ENCODE data around the gene TTC38. TPM values are rescaled to one million over a fixed set of nuclear protein-coding genes. Genes with fewer than 3 reads are reported as not detected.

The TTC38 gene
- total RNA-seq, 1 donor from 2014 or later: 25.4 TPM

DNA sequence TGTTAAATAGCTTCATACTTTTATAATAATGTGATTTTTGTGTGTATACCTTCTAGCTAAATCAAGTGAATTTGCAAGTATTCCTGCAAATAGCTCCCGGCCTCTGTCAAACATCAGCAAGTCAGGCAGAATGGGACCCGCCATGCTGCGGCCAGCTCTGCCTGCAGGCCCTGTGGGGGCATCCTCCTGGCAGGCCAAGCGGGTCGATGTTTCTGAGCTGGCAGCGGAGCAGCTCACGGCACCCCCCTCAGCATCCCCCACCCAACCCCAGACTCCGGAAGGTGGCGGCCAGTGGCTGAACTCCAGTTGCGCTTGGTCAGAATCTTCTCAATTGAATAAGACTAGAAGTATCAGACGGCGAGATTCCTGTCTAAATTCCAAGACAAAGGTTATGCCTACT lies 48.2 kb downstream of the TTC38 start:
- H3K4me3 ChIP-seq: no peak overlapping the region
- no peaks in the 10 kb centered on the region for H3K27me3 ChIP-seq (ENCODE audit: low read depth)
- no peak for DNase-seq
- no peaks in the 10 kb centered on the region for H3K4me1 ChIP-seq
- H3K36me3 ChIP-seq: no peaks in the 10 kb centered on the region
- H3K9me3 ChIP-seq (replicated peaks): no peaks in the 10 kb centered on the region
- intact Hi-C loops (cut with micrococcal nuclease): loop anchor here (10.0 kb wide), 1 partner anchor 331 kb away; no protein-coding TSS in a partner anchor
- H3K27ac ChIP-seq (replicated peaks): no peak overlapping the region
- TF ChIP-seq, protein P1, sequence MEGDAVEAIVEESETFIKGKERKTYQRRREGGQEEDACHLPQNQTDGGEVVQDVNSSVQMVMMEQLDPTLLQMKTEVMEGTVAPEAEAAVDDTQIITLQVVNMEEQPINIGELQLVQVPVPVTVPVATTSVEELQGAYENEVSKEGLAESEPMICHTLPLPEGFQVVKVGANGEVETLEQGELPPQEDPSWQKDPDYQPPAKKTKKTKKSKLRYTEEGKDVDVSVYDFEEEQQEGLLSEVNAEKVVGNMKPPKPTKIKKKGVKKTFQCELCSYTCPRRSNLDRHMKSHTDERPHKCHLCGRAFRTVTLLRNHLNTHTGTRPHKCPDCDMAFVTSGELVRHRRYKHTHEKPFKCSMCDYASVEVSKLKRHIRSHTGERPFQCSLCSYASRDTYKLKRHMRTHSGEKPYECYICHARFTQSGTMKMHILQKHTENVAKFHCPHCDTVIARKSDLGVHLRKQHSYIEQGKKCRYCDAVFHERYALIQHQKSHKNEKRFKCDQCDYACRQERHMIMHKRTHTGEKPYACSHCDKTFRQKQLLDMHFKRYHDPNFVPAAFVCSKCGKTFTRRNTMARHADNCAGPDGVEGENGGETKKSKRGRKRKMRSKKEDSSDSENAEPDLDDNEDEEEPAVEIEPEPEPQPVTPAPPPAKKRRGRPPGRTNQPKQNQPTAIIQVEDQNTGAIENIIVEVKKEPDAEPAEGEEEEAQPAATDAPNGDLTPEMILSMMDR (IDR thresholded peaks at IDR 0.05; ENCODE audit: borderline replicate concordance): no peak

DNA sequence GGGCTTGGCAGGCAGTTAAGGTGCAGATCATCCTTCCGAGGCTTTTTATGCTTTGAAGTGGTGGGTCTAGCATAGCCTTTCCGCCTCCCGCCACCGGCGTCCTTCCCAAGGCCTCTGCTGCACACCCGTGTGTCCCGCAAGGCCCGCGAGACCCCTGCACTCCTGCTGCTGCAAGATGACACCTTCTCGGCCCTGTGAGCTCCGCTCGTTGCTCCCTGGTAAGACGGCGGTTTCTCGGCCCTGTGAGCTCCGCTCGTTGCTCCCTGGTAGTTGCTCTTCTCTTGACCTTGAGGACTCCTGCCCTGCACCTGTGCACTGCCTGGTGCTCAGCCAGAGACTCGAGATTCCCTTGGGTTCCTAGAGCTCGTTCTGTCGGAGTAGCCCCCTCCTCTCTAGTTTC lies 49.8 kb downstream of the TTC38 start:
- Histone ChIP-seq H3K4me1 (no peaks in the 10 kb centered on the region), H3K36me3 (no peaks in the 10 kb centered on the region), H3K27me3 (ENCODE audit: low read depth) (no peaks in the 10 kb centered on the region), H3K4me3 (no peak overlapping the region), H3K27ac (replicated peaks) (no peak overlapping the region), H3K9me3 (replicated peaks) (no peaks in the 10 kb centered on the region)
- DNase-seq: no peak
- intact Hi-C loops (cut with micrococcal nuclease): loop anchor here (10.0 kb wide), 1 partner anchor 333 kb away; no protein-coding TSS in a partner anchor
- TF ChIP-seq, protein P1 (IDR thresholded peaks at IDR 0.05; ENCODE audit: borderline replicate concordance): no peak

DNA sequence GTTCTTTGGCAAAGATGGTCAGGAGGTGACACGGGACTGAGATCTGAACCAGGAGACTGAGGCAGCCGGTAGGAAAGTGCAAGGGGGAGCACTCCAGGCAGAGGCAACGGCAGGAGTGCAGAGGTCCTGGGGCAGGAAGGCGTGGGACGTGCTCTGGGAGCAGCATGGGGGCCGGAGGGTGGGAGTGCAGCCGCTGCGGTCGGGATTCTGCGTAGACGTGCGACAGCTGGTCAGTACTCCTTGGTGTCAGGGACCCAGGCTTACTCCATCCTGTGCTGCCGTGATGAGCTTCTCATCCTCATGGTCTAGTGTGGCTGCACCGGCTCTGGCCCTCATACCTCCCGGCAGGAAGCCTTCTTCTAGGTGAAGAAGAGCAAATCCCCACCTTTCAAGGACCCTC lies 50.8 kb downstream of the TTC38 start:
- no peaks in the 10 kb centered on the region for H3K4me1 ChIP-seq
- intact Hi-C loops (cut with micrococcal nuclease): loop anchor here (10.0 kb wide), 1 partner anchor 334 kb away; no protein-coding TSS in a partner anchor
- DNase-seq: no peak
- H3K9me3 ChIP-seq (replicated peaks): no peaks in the 10 kb centered on the region
- no peak overlapping the region for H3K27ac ChIP-seq (replicated peaks)
- TF ChIP-seq, protein P1 (IDR thresholded peaks at IDR 0.05; ENCODE audit: borderline replicate concordance): no peak
- no peaks in the 10 kb centered on the region for H3K36me3 ChIP-seq
- H3K4me3 ChIP-seq: no peak overlapping the region
- H3K27me3 ChIP-seq (ENCODE audit: low read depth): no peaks in the 10 kb centered on the region

DNA sequence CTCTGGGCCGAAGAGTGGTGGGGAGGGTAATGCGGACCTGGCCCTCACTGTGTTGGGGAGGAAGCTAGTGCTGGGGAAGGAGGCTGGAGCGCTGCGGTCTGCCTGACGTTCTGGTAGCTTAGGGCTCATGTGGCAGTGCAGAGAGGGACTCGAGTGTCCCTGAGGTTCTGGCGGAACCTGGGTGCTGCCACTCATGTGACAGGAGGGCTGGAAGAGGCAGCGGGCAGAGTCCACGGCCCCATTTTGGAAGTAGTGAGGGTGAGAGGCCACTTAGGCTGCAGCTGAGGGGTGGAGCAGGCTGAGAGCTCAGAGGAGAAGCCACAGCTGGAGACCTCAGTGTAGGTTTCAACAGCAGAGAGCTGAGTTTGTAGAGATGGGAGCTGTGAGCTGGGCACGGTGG lies 51.5 kb downstream of the TTC38 start:
- Histone ChIP-seq H3K9me3 (replicated peaks) (no peaks in the 10 kb centered on the region), H3K4me3 (no peak overlapping the region), H3K27ac (replicated peaks) (no peak overlapping the region), H3K4me1 (no peaks in the 10 kb centered on the region), H3K36me3 (no peaks in the 10 kb centered on the region), H3K27me3 (ENCODE audit: low read depth) (no peaks in the 10 kb centered on the region)
- intact Hi-C loops (cut with micrococcal nuclease): loop anchor here (10.0 kb wide), 1 partner anchor 335 kb away; no protein-coding TSS in a partner anchor
- DNase-seq: no peak
- TF ChIP-seq, protein P1 (IDR thresholded peaks at IDR 0.05; ENCODE audit: borderline replicate concordance): no peak

DNA sequence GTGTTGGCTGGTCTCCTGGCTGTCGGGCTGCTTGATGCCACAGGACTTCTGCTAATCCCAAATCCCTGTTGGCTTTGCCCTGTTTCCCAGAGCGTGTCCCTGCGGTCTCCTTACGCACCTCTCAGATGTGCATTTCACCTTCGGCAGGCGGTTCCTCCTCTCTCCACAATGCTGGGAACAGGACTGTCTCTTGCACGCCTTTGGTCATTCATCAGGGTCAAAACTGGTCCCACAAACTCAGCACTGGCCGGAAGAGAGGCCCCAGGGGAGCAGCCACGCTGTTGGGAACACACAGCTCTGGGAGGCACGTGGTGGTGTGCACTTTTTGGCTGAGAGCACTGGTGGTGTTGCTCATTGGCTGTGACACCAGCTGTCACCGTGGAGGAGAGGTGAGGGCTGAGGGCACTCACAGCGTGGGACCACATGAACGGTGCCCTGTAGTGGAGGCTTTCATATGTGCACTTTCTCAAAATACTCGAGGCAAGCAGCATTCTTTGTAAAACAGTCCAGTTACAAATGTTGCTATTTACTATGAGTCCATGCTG lies 52.4 kb downstream of the TTC38 start:
- intact Hi-C loops (cut with micrococcal nuclease): no loop called here
- DNase-seq: no peak
- H3K4me3 ChIP-seq: no peak overlapping the region
- TF ChIP-seq, protein P1 (IDR thresholded peaks at IDR 0.05; ENCODE audit: borderline replicate concordance): no peak
- no peak overlapping the region for H3K27ac ChIP-seq (replicated peaks)
- no peaks in the 10 kb centered on the region for H3K36me3 ChIP-seq
- no peaks in the 10 kb centered on the region for H3K9me3 ChIP-seq (replicated peaks)
- H3K27me3 ChIP-seq (ENCODE audit: low read depth): no peaks in the 10 kb centered on the region
- no peaks in the 10 kb centered on the region for H3K4me1 ChIP-seq

All from left ventricle myocardium inferior (tissue), 1 donor.